IPS-11a (cell line): Measurements from ENCODE around the gene HHAT.

ENCODE experiments used
- H3K4me3 ChIP-seq: one replicate; pipeline ENCODE4 v1.5.1; 2013; ENCODE audit warnings: low read depth, low read length, control low read depth

HHAT gene

DNA sequence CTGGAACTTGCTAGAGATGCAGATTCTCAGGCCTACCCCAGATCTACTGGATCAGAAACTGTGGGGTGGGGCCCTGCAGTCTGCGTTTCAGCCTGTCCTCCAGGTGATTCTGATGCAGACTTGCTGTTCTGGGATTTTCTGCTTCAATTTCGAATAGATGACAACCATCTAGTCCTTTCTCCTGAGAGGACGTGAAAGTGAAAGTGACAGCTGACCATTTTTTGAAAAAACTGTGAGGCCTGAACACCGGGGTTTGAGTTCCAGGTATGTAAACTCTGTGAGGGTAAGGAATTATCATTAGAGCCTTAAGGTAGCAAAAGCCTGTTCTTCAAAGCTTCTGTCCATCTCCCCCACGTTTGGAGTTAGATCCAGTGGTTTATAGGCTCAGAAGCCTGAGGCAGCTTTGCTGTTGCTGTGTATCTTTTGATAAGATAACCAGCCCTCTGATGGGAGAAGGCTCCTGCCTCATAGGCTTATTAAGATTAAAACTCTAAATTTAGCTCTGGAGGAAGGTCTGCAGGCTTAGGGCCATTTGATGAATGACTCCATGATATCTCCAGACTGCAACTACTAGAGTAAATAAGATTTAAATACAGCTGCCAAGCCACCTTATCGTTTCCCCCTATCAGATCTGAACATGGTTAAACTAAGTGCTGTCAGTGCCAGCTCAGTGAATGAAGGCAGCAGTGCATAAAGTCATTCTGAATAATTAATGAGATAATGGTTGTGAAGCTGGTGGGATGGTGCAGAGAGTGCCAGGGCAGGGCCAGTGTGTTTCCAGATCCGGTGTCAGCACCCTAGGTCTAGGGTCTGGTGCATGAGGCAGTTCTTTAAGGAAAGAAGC is 335.2 kb downstream of the HHAT start:
- no peak overlapping the region for H3K4me3 ChIP-seq

DNA sequence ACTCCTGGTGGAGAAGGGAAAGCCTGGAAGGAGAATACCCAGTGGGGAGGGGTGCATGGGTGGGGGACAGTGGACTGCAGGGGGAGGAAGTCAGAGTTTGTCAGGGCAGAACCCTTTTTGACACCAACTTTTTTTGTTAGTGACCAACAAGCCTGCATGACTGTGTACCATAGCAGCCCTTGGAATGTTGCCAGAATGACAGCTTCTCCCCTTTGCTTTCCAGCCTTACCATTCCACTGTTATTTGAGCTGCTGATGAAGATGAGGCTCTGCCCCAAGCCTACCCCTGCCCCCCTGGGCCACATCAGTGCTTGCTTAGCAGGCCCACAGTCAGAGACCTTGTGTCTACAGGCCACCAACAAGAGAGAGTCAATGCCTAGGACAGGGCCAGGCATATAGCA is 341.2 kb downstream of the HHAT start:
- no peak overlapping the region for H3K4me3 ChIP-seq

DNA sequence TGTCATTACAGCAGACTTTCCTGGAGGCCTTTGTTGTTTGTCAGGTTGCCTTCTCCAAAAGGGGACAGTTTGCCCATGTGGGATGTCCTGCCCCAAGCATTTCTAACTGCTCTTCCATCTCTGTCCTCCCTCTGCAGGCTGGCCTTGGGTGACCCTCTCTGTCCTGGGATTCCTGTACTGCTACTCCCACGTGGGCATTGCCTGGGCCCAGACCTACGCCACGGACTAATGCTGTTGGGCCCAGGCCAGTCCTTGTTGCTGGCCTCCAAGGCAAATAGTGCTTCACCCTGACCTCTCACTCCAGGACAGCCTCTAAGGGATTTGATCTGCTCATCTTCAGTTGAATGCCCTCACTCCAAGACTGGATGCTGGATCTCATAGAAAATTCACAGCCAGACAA is 345.4 kb downstream of the HHAT start:
- no peak overlapping the region for H3K4me3 ChIP-seq

DNA sequence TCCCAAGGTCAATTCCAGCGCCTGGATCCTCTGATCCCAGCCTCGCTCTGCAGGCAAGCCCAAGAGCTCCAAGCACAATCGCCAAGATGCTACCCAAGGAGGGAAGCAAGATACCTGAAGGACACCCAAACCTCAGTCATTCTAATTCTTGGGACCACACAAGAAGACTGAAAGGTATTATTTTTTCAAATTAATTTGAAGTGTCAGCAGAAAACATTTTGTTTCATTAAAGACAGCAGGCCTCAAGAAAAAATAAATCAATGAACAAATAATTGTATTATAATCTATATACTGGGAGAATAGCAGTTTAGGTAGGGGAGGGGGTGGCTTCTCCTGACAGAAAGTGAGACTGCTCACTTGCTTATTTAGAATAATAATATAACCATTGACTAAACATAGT is 347.8 kb downstream of the HHAT start:
- H3K4me3 ChIP-seq, result no peak overlapping the region

DNA sequence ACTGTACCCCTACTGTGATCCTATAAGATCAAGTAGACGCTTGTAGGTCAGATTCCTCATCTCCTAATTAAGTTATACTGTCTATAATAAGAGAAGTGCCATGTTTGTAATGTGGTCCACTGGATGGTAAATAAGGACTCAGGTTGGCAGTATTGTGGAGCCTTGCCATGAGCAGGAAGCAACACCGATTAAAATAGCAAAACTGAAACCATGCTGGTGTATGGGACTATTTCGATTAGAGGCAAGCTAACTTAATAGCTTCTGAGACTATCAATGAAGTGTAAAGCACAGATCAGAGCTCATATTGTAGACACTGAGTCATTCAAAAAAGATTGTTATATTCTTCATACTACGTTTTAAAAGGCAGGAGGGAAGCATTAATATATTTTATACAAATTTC is 348.8 kb downstream of the HHAT start:
- H3K4me3 ChIP-seq, result no peak overlapping the region

DNA sequence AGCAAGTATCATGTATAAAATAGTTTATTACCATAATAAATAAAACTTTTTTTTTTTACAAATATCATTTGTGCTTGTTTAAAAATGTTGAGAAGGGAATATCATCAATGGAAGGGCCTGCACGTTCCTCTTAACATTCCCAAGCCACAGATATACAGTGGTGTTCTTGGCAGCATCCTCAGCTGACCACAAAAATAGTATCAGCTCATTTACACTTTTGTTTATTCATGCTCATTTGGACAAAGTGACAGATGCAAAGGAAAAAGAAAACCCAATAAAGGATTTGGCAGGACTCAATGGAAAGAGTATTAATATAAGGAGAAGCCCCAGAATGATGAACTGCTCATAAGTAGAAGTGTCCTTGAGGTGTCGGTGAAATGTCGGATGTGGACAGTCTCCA is 349.6 kb downstream of the HHAT start:
- H3K4me3 ChIP-seq, result no peak overlapping the region

DNA sequence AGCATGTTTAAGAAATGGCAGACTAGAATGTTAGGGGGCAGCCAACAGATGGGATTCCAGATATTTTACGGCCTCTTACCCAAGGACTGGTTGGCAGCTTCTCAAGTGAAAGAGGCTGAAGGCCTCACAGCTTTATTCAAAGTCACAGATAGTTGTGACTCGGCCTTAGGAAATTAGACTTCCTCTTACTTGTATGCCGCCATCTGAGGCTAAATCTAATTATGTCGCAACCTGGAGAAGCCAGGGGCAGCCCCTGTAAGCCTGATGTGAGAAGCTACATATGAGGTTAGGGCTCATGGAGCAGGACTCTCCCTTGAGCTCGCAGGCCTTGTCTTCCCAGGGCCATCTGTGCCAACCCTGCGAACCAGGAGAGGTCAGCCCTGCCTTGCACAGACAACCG is 352.5 kb downstream of the HHAT start:
- no peak overlapping the region for H3K4me3 ChIP-seq

DNA sequence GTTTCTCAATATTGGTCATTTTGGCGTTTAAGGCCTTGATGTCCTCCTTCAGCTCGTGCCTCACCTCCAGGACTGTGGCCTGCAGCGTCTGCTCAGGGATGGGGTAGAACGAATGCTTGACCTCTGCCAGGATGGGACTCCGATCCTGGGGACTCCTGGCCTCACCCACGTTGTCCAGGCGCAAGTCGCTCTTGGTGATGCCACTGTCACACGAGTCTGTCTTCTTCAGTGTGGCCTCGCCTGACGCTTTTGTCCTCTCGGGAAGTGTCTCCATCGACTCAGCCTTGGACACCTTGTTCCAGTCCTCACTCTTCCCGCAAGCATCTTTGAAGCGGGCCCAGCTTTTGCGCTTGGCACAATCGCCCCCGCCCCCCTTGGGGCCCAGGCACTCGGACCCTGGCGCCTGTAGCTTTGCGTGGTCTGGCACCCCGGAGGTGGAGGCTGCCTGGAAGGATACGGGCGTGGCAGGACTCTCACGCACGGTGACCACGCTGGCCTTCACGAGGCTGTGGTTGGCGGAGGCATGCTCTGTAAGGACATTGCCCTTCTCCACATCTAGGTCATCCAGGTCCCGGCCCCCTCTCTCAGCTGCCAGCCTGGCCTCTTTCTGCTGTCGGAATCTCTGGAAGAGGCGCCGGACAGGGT is 354.8 kb downstream of the HHAT start:
- no peak overlapping the region for H3K4me3 ChIP-seq

DNA sequence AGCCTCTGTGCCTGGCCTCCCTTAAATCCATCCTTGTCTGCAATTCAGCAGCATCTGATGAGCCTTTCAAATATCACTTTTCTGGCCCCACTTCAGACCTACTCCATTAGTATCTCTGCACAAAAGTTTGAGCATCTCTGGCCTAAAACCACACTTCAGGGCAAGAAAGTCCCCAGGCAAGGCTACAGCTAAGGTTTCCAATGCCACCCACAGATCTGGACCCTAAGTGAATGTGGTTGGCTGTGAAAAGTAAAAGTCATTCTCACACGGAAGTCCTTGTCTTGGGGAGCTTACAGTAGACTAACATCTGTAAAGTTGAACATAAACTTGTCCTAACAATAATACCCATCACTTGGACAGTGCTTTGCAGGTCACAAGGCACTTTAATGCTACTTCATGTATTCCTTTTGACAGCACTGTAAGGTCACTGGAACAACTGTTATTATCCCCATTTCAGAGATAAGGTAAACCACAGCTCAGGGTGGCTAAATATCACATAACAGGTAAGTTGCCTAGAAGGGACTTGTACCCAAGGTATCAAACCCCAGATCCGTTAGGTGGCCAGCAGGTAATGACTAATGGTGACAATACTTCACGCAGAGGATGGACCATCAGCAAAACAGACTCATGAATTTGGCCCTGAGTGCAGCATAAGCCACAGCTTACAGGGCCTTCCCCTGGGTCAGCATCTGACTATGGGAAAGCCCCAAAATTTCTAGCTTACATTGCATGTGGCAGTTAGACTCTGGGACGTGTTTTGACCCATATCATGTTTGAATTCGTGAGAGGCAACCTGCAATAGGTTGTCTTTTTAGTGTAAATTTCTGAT is 356.0 kb downstream of the HHAT start:
- no peak overlapping the region for H3K4me3 ChIP-seq

DNA sequence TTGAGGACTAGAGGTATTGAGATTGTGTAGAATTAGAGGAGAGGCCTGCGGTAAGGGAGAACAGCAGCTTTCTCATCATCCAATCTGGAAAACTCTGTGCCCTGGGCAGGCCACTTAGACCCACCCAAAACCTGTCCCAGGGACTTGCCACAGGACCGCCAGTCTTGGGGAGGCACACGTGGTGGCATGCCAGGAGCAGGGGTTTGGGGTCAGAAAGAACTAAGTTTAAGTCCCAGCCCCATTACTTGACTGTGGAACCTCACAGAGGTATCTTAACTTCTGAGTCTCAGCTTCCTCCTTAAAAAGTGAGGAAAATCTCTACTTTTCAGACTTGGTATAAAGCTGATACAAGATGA is 356.6 kb downstream of the HHAT start:
- H3K4me3 ChIP-seq, result no peak overlapping the region

DNA sequence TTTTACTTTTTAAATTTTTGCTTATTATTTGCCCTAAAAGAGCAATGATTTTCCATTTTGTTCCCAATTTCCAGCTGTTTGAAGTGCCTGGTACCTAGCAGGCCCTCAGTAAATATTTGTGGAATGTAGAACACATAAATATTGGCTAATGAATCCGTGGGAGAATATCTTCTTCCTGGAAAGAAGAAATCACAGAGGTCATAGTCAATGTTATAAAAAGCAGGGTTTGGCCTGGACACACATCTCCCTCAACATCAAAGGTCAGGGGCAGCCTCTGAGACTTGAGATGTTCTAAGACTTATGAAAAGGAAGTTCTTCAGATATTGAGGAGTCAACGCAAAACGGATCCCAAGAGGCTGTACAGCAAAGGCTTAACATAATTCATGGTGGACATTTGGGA is 358.1 kb downstream of the HHAT start:
- no peak overlapping the region for H3K4me3 ChIP-seq

DNA sequence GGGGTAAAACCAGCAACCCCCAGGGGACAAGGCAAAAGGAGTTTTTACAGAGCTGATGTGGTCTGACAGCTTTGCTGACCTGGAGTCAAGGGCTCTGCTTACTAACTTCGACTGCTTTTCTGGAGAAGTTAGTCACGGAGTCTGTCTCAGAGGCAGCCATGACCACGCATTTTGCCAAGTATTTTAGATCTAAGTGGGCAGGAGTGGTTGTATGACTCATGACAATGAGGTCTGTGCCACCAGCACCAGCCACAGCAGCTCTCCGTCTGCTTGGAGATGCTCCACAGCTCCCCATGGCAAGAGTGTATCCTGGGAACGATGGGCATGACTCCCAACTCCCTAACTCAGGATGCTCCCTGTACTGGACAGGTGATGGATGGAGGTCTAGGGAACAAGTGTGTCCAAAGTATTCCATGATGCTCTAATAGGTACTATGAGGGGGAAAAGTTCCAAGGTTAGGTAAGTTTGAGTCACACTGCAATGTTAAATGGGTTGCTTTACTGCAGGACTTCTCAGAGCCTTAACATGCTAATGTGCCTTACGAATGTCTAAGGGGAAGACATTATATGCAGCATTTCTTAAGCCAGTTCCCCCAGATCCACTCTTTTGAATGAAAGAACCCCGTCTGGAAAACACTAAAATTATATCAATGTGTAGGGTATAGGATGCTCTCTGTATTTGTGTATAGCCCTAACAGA is 359.0 kb downstream of the HHAT start:
- H3K4me3 ChIP-seq, result no peak overlapping the region

DNA sequence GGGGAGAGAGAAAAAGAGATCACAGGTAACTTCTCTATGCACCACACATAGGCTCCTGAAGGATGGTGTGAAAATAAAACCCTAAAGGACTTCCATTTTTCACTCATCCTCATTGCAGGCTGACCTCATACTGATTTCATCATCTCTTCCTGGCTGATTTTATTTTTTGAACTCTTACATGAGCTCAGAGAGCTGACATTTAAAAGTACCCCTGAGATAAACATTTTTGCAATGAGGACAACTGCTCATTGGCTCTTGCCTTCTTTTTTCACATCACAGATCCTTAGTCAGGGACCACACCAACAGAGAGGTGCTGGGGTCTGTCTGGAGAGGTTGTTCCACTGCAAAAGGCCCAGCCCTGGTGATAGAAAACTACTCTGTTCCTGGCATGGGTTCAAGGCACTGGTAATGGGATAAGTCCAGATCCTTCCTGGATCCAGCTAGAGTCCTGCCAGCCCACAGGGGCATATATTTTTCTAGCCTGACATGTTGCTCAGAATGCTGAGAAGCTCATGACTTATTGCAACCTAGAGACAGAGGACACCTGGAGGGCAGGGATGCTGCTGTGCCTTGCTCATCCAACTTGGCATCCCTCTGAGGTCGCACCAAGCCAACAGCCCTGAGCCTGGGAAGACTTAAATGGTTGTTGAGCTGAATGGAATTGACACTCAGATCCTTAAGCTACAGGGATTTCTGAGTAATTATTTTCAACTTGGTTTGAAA is 360.0 kb downstream of the HHAT start:
- H3K4me3 ChIP-seq, result no peak overlapping the region

DNA sequence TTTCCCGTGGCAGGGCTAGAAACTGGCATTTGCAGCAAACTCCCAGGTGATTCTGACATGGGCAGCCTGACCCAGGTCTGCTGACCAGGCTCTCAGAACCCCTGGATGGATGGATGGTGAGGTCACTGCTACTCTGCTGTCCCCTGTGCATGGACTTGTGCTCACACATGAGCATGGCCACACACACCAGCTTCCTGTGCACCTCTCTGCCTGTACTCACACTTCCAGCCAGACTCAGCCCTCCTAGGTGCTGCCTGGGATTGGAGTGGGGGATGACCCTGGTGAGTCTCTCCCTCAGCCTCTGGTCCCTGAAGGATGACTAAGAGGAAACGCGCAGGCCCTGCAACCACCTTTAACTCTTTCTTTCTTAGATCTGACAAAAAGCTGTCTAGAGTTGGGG is 361.1 kb downstream of the HHAT start:
- no peak overlapping the region for H3K4me3 ChIP-seq

DNA sequence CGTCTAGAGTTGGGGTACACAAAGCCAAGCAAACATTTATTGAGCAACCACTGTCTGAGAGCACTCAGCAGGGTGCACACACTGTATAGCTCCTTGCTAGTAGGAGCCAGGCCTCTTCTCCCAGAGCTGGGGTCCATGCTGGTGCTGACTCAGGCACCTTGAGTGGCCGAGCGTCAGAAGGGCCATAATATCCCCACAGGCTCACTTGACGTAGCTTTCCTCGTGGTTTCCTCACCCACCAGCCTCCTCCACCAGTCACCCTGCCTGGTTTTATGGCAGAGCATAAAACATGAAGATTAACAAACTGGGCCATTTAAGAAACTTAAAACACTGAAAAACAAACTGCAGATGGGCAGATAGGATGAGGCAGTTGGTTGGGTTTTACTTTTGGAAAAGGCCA is 361.5 kb downstream of the HHAT start:
- H3K4me3 ChIP-seq, result no peak overlapping the region

DNA sequence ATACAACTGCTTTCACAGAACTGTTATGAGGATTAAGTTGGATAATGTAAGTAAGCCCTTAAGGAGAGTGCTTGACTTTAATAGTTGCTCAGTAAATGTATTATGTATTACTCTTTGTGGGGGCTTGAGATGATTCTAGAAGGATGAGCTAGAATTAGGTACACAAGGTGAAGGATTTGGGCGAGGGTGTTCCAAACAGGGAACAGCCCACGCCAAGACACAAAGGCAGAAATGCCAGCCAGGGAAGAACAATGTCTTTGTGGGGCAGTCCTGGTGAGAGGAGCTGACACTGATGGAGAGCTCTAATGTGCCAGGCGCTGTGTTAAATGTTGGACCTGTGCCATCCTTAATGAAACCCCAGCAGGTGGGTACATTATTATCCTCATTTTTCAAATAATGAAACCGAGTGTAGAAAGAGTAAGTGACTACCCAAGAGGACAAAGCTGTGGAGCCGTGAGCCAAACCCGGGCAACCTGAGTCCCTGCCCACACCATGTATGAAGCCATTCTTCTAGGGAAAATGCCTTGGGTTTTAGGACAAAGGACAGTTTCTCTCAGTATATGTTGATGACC is 362.4 kb downstream of the HHAT start:
- H3K4me3 ChIP-seq, result no peak overlapping the region

DNA sequence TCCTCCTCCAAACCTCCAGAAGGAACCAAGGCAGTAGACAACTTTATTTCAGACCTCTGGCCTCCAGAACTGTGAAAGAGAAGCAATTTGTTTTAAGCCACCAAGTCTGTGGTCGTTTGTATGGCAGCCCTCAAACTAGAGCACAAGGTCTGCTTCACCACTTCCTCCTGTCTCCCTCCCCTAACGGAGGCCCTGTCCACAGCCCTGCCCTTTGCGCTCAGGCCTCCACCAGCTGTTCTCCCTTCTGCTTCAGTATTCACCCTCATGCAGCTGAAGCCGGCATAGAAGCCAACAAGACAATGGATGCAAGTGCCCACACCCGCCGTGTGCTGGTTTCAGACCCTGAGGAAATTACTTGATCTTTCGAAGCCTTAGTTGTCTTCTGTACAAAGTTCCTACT is 364.1 kb downstream of the HHAT start:
- H3K4me3 ChIP-seq, result no peak overlapping the region

DNA sequence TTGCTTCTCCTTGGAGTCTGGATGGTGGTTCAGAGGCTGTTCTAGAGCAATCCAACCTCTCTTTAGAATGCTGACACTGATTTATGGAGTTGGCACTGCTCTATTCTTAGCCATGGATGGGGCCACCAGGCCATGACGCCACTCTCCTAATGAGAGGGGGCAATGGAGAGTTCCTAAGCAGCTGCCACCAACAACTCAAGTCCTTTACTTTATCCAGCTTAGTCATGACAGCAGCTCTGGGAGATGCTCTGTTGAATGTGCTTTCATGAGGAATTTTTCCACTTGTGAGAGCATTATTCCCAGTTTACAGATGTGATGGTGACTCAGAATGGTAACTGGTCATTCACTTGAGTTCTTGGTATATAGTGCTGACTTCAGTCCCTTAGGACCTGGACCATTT is 366.3 kb downstream of the HHAT start:
- no peak overlapping the region for H3K4me3 ChIP-seq

DNA sequence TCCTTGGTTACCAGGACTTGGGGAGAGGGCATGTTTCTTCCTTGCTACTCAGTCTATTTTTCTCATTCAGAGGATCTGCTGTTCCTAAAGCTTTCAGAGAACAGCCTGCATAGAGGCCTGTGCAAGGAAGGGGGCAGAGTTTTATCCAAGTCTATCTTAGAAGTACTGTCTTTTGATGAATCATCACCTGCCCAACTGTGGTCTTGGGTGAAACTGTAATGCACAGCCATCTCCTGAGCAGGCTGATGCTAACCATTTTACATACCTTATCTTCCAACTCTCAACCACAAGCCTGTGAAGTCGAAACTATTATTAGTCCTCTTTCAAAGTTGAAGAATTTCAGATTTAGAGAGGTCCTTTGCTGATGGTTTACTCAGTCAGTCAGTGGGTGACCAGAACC is 368.0 kb downstream of the HHAT start:
- no peak overlapping the region for H3K4me3 ChIP-seq

DNA sequence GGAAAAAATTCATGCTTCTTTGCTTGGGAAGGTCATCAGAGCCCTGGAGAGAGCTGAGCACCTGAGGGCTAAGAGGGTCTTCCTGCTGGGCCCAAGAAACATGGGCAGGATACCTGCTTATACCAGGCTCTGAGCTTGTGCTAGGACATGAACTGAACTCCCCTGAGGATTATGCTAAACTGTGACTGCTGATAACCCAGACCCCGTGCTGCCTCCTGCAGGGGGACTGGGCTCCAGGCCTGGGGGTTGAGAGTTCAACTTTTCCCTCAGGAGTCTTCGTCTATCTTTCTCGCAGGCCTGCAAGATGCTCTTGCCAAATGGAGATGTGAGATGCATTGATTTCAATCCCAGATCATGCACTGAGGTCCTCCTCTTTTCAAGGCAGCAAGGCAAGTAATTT is 368.5 kb downstream of the HHAT start:
- H3K4me3 ChIP-seq, result no peak overlapping the region
